BJ (cell line): ENCODE results near the gene CHL1. TPM values are rescaled to one million over a fixed set of nuclear protein-coding genes. Genes with fewer than 3 reads are reported as not detected.

Experiments
- CTCF ChIA-PET: fragments of 350-600 bp; formaldehyde crosslinking; extraction: SDS; loops from one replicate; lab custom pipeline; 2021; ENCODE audit warnings: antibody characterized with exemption, inconsistent platforms; lab: Yijun Ruan, JAX
- POLR2A ChIA-PET: fragments of 300-600 bp; sonication (Branson Sonifier 250); formaldehyde crosslinking; extraction: SDS; loops from one replicate; lab custom pipeline; 2021; ENCODE audit warnings: antibody characterized with exemption; lab: Charles Lee
- DNase-seq: peaks from one replicate; pipeline ENCODE4 v3.0.0-alpha.2; 2011; ENCODE audit warnings: low read depth
- H3K27me3 ChIP-seq: 2 replicates; pipeline ENCODE4 v1.6.0; 2011; ENCODE audit warnings: low read length; ENCODE audit not compliant: control insufficient read depth, insufficient read depth
- H3K36me3 ChIP-seq: 2 replicates; pipeline ENCODE4 v1.5.1; 2011; ENCODE audit warnings: low read length; ENCODE audit not compliant: control insufficient read depth, insufficient read depth
- H3K4me3 ChIP-seq: 2 replicates; pipeline ENCODE4 v1.5.1; 2011; ENCODE audit warnings: low read depth, mild to moderate bottlenecking, control low read depth, low read length
- polyA plus RNA-seq: library from polyadenylated mRNA; depleted of rRNA; stranded (reverse); fragments of >200 nt; gene quantifications from 2 replicates; pipeline ENCODE4 v1.2.3, GENCODE V29; 2011
- small RNA-seq: library from RNA; depleted of rRNA; stranded (forward); fragments of <200 nt; gene quantifications from one replicate; pipeline ENCODE3, GENCODE V24; 2012; ENCODE audit warnings: low replicate concordance, low read depth; ENCODE audit not compliant: insufficient read length
- TF ChIP-seq, protein P1 (sequence below): IDR thresholded peaks from 2 replicates; pipeline ENCODE4 v1.5.1; 2011; ENCODE audit warnings: low read depth, mild to moderate bottlenecking, control low read depth, inconsistent platforms, low read length, moderate library complexity; ENCODE audit not compliant: insufficient read depth

CHL1 gene
- polyA plus RNA-seq, 1 experiment, result not detected

DNA sequence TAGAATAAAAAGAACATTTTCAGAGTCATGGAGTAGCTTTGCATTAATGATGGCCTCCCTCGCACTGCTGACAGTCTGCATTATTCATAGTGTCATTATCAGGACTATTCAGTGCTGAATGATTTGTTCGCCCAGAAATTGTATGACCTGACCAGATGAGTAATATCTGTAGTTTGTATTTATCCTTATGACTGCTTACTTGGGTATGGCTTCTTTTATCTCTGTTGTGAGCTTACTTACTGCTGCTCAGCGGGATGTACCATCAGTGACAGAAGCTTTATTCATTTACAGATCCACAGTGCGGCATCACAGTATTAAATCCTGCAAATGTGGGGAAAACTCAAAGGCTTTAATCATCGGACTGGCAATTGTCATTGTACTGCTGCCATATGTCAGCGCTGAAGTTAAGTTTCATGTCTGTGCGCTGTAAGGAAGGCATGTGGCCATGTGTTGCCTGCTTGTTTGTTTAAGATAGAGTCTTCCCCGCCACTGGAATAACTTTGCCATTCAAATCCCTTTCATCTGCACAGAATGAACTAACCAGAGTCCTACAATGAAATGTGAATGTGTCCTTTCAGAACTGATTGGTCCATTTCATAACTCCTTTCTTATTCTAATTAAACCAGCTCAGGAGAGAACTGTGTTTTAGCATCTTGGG, 262.2 kb downstream of the CHL1 start:
- Histone ChIP-seq H3K4me3 (no peak overlapping the region), H3K36me3 (no peaks in the 10 kb centered on the region), H3K27me3 (no peaks in the 10 kb centered on the region)
- ChIA-PET POLR2A (no interaction called here), CTCF (no interaction called here)
- TF ChIP-seq, protein P1, sequence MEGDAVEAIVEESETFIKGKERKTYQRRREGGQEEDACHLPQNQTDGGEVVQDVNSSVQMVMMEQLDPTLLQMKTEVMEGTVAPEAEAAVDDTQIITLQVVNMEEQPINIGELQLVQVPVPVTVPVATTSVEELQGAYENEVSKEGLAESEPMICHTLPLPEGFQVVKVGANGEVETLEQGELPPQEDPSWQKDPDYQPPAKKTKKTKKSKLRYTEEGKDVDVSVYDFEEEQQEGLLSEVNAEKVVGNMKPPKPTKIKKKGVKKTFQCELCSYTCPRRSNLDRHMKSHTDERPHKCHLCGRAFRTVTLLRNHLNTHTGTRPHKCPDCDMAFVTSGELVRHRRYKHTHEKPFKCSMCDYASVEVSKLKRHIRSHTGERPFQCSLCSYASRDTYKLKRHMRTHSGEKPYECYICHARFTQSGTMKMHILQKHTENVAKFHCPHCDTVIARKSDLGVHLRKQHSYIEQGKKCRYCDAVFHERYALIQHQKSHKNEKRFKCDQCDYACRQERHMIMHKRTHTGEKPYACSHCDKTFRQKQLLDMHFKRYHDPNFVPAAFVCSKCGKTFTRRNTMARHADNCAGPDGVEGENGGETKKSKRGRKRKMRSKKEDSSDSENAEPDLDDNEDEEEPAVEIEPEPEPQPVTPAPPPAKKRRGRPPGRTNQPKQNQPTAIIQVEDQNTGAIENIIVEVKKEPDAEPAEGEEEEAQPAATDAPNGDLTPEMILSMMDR, result no peak
- no peak for DNase-seq

Small RNAs within 50 kb of the gene (small RNA-seq; reads per million reads assigned to genes)
- not detected for gene RNU6-1194P
